ENCODE results near the gene PREX1.

GRCh38 chr20:48724382-48724781, 103.4 kb downstream of the PREX1 start:
- TF ChIP-seq POLR2A (IDR thresholded peaks at IDR 0.05; ENCODE audit: extremely low read depth, insufficient read length) (no peak), CTCF (IDR thresholded peaks at IDR 0.05; ENCODE audit: low read depth, low read length) (no peak), MAX (IDR thresholded peaks at IDR 0.05; ENCODE audit: low read depth, low read length) (no peak), MYC (IDR thresholded peaks at IDR 0.05; ENCODE audit: low read depth, low read length) (no peak)
